ENCODE results near the gene TRAPPC14.
"Not testable (repeated sequence)": the region's sequence is repeated elsewhere in the genome, so short reads cannot be mapped to it uniquely, and the experiment has no call there.

Gene TRAPPC14

DNA sequence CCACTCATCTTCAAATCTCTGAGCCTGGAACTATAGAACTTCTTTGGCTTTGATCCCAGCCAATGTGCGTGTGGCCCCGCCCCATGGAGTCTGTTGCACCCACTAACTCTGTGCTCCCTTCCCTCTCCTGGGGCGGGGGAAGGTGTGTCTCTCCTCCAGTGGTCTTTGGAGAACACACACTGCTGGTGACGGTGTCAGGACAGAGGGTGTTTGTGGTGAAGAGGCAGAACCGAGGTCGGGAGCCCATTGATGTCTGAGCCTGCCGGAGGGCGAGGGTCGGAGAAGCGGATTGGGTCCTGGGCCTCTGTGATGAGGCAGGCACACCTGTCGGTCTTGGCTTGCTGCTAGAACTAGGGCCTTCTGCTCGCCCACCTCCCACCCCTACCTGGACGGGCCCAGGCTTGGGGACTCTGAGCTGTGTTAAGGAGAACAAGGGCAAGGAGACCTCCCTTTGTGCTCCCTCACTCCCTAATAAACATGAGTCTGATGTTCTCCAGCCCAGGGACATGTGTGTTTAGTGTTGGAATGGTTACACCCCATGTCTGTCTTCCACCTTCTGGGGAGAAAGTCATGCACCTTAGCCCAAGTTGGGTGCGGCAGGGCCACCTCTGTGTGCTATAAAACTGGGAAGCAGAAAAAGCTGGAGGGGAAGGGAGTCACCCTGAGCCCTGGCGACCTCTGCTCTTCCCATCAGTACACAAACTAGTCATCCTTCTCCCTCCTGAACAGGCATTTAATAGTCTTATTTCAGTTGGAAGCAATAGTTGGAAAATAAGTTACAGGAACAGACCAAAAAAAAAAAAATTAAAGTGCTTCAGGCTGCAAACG is 4.6 kb downstream of the TRAPPC14 start:
- no peak for DNase-seq

DNA sequence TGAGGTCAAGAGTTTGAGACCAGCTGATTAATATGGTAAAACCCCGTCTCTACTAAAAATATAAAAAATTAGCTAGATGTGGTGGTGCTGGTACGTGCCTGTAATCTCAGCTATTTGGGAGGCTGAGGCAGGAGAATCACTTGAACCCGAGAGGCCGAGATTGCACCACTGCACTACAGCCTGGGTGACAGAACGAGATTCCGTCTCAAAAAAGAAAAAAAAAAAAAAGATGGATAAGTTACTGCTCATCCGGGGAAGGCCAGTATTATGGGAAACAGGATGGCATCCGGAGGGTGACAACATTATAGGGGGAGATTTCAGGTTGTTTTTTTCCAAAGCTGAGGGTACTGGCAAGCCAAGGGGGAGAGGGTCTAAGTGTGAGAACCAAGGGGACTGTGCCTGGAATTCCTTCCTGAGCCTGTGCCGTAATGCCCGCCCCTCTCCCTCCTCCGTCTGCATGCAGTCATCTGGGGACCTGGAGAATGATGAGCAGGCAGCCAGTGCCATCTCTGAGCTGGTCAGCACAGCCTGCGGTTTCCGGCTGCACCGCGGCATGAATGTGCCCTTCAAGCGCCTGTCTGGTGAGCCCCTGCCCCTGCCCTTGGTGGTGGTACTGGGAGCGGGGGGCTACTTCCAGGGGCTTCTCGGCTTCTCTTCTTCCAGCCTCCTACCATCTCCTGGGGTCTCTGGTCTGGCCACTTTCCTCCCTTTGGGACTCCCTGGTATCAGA is 5.4 kb downstream of the TRAPPC14 start:
- no peak for DNase-seq

DNA sequence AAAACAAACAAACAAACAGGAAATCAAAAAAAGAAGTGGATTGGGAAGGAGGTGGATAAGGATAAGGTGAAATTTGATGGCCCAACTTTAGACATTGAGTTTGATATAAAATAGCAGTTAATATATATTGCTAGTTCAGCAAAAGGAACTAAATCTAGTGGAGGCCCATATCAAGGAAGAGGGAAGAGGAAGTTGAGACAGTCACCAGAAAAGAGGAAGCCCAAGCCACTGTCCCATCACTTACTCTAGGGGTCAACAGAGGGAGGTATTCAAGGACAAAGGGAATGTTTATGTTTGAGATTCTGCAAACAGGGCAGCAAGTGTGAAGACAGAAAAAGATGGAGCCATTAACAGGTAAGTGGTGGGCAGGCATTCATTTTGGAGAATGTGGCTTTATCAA is 6.1 kb downstream of the TRAPPC14 start:
- no peak for DNase-seq

DNA sequence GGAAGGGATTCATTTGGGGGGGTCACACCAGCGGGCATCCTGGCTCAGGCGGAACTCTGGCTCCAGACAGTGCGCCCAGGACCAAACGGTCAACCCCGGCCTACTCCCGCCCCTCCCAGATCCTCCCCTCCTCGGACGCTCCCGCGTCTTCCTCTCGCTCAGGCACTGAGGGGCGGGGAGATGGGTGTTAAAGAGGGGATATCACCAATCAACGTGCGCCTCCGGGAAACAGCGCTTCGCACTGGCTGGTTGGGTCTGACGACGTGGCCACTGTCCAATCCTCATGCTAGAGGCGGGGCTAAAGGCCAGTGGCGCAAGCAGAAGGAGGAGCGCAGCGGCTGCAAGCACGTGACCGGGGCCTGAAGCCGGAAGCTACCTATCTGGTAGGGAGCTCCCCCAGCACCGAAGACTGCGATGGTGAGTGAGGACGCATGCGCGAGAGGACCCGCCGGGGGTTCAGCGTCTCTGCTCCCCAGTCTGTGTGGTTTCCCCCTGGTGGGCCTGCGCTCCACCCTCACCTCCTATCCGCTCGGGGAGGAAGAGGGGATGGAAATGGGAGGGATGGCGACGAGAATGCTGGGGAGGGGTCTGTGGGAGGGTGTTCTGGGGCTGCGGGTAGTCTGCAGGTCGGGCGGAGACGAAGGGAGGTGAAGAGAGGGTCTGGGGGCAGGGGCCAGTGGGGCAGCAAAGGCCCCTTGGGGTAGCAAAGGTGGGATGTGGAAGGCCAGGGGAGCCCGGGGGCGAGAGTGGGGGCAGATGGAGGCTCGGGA is 9.8 kb downstream of the TRAPPC14 start, which contains the start of gene LAMTOR4:
Gene LAMTOR4, plus strand, starts transcription at position 360 of the 770 bp plus-strand sequence. Its CDS starts 55 bp downstream, at position 415.
- peak; percentile 100 for DNase-seq

DNA sequence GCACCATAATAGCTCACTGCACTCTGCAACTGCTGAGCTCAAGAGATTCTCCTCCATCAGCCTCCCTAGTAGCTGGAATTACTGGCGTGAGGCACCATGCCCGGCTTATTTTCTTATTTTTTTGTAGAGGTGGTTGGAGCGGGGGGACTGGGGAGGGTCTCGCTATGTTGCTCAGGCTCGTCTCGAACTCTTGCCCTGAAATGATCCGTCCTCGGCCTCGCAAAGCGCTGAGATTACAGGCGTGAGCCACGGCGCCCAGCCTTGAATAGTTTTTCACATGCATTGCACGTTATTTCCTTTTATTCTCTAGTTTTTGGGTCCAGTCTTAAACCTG is 10.3 kb downstream of the TRAPPC14 start:
- no peak for DNase-seq

DNA sequence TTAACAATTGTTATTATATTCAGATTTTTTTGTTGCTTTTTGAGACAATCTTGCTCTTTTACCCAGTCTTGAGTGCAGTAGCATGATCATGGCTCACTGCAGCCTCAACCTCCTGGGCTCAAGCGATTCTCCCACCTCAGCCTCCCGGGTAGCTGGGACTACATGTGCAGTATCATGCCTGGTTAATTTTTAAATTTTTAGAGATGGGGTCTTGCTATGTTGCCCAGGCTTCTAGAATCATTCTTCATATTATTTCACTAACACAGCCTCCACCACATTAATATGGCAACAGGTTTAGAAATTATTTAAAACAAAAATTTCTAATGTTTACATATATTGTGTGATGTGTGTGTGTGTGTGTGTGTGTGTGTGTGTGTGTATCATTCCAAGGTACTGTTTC is 11.2 kb downstream of the TRAPPC14 start:
- DNase-seq: no peak

DNA sequence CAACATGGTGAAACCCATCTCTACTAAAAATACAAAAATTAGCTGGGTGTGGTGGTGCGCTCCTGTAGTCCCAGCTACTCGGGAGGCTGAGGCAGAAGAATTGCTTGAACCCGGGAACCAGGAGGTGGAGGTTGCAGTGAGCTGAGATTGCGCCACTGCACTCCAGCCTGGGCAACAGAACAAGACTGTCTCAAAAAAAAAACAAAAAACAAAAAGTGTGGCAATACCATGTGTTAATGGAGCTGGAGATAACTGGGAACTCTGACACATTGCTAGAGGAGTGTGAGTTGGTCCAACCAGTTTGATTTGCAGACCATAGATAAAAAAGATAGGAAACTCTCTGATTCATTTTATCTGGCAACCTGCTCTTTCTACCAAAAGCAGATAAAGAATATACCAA is 12.2 kb downstream of the TRAPPC14 start:
- DNase-seq: not testable (repeated sequence)

- DNase-seq: no peak
Measured at GRCh38 chr7:100142461-100142860, 16.1 kb downstream of the TRAPPC14 start.

GRCh38 chr7:100141555-100141949 is 17.0 kb downstream of the TRAPPC14 start:
- DNase-seq: no peak

DNA sequence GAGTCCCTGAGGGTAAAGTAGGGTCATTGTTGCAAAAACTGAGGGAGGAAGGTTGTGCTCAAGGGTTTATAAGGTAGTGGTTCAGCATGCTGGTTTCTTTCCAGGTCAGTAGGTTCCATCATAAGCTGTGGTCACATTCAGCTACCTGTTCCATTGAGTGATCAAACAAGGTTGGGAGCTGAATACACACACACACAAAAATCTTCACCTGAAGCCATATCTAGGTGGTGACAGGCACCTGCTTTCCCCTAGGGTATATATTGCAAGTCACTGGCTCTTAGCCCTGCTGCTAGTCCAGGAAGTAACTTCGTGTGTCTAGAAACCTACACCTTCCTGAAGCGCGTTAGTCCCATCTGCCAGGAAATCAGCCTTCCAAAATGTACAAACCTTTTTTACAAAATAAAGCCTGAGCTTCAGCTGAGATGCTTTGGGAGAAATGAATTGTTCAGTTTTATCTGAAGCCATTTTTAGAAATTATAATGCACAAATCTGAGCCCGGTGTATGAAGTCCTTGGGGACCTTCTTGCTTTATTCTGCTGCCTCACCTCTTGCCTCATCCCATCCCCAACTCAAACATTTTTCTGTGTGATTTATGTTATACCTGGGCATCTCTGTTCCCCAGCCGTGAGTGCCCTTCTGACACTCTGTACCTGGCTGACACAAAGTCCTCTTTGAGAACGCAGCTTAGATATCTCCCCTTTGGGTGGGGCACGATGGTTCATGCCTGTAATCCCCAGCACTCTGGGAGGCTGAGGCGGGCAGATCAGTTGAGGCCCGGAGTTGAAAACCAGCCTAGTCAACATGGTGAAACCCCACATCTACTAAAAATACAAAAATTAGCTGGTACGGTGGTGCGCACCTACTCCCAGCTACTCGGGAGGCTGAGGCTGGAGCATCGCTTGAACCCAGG is 20.4 kb downstream of the TRAPPC14 start:
- no peak for DNase-seq

DNA sequence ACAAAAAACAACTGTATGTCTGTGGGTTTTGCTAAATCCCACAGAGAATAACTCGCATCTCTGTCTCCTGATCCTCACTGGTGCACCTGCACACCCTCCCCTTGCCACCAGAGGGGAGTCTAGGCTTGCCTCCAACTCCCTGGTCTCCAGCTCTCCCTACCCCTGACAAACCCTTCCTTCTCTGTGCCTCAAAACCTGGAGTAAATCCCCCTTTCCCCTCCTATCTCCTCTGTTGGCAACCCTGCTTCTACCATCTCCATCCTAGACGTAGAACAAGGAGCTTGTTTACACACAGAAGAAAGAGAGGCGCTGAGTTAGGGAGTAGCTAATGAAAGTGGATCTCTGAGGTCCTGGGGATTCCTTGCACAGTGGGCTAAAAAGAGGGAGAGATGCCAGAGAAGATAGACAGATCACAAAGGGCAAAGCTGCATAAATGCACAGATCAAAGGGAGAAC is 25.8 kb downstream of the TRAPPC14 start:
- peak; percentile 78 for DNase-seq

GRCh38 chr7:100132126-100132525 is 26.4 kb downstream of the TRAPPC14 start:
- DNase-seq: no peak

GRCh38 chr7:100130608-100131453 is 27.7 kb downstream of the TRAPPC14 start:
- DNase-seq: peak; percentile 87

GRCh38 chr7:100130220-100130607 is 28.3 kb downstream of the TRAPPC14 start:
- not testable (repeated sequence) for DNase-seq

- no peak for DNase-seq
Measured at GRCh38 chr7:100128637-100128963, 29.9 kb downstream of the TRAPPC14 start.

DNA sequence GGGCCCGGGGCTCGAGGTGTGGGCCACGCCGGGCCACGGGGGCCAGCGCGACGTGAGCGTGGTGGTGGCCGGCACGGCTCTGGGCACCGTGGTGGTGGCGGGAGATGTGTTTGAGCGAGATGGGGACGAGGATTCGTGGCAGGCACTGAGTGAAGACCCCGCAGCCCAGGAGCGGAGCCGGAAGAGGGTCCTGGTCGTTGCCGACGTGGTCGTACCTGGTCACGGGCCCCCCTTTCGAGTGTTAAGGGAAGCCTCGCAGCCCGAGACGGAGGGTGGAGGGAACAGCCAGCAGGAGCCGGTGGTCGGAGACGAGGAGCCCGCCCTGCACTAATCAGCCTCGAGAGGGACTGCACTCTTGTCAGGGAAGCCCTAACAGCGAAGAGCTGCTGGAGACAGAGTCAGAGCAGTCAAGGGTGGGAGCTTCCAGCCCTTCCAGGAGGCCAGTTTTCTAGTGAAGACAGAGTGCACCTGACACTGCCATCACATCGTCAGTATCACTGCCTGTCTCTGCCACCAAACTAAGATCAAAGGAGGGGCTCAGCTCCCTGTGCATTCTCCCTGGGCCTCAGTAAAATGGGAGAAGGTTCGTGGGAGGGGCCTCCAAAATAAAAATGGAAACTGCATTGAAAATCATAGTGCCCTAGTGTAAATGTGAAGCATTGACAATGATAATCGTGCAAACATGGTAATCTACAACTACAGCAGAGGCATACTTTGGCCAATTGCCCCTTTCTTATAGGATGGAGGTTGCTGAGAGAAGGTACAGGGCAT is 30.5 kb downstream of the TRAPPC14 start:
- peak; percentile 33 for DNase-seq

DNA sequence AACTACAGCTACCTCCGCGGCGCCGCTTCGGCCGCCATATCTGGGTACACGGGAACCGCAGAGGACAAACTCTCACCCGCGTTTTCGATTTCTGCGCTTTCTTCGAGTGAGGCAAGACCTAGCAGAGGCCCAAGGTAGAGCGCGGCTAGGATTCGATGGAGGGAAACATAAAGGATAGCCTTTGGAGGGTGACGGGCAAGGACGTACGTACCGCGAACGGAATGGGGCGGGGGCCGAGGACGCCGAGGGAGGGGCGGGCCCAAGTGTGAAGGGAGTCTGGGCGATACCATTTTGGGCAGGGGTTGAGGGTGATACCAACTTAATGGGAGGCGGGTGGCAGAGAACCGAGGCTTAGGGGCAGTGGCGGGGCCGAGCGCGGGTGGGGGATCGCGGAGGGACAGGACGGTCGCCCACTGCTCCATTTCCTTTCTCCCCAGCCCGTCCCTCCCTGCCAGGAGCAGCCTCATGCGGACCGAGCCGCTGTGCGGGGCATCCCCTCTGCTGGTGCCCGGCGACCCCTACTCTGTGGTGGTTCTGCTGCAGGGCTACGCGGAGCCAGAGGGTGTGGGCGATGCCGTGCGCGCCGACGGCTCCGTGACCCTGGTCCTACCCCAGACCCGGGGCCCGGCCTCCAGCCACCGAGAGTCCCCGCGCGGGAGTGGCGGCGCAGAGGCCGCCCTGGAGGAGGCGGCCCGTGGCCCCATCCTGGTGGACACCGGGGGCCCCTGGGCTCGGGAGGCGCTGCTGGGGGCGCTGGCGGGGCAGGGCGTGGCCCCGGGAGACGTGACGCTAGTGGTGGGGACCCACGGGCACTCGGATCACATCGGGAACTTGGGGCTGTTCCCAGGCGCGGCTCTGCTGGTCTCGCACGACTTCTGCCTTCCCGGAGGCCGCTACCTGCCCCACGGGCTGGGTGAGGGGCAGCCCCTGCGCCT is 31.3 kb downstream of the TRAPPC14 start, which contains the start of gene MBLAC1:
Gene MBLAC1, plus strand, starts transcription at position 37 of the 935 bp plus-strand sequence. Its CDS starts 429 bp downstream, at position 466.
- DNase-seq: peak; percentile 94

GRCh38 chr7:100126239-100126930 is 32.1 kb downstream of the TRAPPC14 start:
- DNase-seq: peak; percentile 26
